MM.1S (cell line): Measurements from ENCODE around the gene OR5B3.

Experiments
- EZH2 ChIP-seq: fragments of 300-600 bp; sonication (generic); optimal IDR thresholded peaks from 2 replicates; pipeline ENCODE3; 2017; ENCODE audit warnings: low read depth, mild to moderate bottlenecking, antibody characterized with exemption, low read length, mixed read lengths
- TF ChIP-seq, protein P1 (sequence below): fragments of 300-600 bp; sonication (generic); IDR thresholded peaks from 2 replicates; pipeline ENCODE4 v1.5.1; 2016; ENCODE audit warnings: antibody characterized with exemption, low read length, mixed read lengths

DNA sequence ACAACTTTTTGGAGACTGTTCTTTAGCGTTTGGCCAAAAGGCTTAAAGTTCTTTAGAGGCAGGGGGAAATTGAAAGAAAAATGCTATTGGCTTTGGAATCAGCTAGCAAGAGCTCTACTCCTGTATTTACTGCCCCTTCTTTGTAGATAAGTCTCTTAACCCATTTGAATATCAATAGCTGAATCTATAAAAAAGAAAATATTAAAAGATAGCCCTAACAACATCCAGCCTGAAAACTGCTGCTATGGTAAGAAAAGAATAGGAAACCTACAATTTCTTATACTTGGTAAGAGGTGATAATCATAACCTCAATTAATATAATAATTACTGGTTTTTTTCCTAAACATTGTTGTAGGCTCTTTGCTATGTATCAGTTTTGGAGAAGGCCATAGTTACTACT is 35.5 kb upstream of the OR5B3 start, which contains the start of gene OR5B12:
- TF ChIP-seq, protein P1, sequence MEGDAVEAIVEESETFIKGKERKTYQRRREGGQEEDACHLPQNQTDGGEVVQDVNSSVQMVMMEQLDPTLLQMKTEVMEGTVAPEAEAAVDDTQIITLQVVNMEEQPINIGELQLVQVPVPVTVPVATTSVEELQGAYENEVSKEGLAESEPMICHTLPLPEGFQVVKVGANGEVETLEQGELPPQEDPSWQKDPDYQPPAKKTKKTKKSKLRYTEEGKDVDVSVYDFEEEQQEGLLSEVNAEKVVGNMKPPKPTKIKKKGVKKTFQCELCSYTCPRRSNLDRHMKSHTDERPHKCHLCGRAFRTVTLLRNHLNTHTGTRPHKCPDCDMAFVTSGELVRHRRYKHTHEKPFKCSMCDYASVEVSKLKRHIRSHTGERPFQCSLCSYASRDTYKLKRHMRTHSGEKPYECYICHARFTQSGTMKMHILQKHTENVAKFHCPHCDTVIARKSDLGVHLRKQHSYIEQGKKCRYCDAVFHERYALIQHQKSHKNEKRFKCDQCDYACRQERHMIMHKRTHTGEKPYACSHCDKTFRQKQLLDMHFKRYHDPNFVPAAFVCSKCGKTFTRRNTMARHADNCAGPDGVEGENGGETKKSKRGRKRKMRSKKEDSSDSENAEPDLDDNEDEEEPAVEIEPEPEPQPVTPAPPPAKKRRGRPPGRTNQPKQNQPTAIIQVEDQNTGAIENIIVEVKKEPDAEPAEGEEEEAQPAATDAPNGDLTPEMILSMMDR = no peak
- TF ChIP-seq EZH2 = no peak
